Measurements from ENCODE around the gene PPM1F. TPM values are rescaled to one million over a fixed set of nuclear protein-coding genes. Genes with fewer than 3 reads are reported as not detected.

The PPM1F gene
- total RNA-seq, 1 donor from 2014 or later: 26.2 TPM

DNA sequence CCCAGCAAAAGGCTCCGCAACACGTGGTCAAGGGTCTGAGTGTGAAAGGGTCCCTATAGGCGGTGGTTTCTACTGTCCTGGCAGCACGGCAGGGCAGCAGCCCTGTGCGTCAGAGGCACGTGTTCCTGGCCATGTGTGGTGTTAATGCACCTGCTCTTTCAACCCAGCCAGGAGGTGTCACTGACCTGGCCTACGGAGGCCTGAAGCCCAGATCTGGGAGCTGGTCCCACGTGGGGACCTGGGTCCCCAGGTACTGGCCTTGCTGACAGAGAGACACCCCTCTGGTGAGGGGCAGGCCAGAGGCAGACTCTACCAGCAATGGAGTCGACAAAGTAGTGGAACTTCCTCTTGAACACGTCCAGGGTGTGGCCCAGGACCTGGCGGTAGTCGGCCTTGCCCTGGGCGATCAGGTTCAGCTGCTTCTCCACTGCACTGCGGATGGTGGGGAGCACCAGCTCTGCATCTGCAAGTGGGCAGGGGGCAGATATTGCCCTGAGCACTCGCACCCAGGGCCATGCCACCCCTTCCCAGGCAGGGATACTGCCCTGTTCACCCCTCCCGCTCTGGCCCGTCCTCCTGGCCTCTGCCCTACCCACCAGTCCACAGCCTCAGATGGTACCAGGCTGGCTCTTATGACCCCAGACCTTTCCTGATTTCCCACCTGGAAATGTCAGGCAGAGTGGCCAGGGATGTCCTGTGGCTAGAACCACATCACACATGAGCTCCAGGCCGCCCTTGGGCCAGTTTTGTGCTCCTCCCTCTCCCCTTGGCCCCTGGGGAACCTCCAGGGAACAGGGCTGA is 6.8 kb upstream of the PPM1F start:
- Mint-ChIP-seq H3K4me1 (ENCODE audit: low read depth) (no peaks in the 10 kb centered on the region), H3K9me3 (ENCODE audit: low read depth) (no peaks in the 10 kb centered on the region), H3K27ac (ENCODE audit: unreplicated experiment) (no peak overlapping the region), H3K27me3 (ENCODE audit: low read depth) (no peaks in the 10 kb centered on the region), H3K36me3 (ENCODE audit: low read depth) (peaks cover 15% of the 10 kb centered on the region), H3K4me3 (ENCODE audit: unreplicated experiment) (no peak overlapping the region)
- TF ChIP-seq, protein P1, sequence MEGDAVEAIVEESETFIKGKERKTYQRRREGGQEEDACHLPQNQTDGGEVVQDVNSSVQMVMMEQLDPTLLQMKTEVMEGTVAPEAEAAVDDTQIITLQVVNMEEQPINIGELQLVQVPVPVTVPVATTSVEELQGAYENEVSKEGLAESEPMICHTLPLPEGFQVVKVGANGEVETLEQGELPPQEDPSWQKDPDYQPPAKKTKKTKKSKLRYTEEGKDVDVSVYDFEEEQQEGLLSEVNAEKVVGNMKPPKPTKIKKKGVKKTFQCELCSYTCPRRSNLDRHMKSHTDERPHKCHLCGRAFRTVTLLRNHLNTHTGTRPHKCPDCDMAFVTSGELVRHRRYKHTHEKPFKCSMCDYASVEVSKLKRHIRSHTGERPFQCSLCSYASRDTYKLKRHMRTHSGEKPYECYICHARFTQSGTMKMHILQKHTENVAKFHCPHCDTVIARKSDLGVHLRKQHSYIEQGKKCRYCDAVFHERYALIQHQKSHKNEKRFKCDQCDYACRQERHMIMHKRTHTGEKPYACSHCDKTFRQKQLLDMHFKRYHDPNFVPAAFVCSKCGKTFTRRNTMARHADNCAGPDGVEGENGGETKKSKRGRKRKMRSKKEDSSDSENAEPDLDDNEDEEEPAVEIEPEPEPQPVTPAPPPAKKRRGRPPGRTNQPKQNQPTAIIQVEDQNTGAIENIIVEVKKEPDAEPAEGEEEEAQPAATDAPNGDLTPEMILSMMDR (IDR thresholded peaks at IDR 0.05): no peak
- no peak for DNase-seq (ENCODE audit: low spot score)

DNA sequence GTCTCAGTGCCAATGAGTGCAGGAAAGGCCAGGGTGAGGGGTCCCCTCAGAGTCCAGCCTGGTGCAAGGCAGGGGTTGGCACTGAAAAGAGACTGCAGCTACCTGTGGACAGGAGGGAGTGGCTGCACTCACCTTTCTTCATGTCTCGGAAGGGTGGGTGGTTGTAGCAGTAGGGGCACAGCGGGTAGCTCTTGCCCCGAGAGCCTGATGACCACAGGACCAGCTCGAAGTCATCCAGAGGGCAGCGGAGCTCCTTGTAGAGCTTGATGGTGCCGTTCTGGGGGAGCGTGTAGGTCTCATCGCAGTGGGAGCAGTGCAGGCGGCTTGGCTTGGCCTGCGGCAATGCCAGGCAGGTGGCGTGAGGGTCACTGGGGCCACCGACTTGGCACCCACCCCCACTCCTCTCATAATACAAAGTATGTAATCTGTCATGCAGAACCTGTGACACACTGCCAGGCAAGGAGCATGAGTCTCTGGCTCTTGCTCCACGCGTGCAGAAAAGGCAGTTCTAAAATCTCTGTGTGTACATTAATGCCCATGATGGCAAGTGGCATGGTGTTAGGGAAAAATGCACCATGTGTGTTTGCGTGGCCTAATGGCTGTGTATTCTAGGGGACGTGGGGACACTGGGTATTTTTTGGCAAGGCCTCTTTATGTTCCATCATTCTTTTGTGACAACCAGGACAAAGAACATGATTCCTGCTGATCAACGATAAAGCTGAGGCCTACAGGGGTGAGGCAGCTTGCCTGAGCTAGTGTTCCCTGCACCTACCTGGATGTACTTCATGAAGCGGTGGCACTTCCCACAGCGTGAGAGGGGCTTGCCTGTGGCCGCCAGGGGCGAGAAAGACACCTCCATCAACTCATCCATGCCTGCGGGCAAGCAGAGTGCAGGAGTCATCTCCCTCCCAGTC is 6.0 kb upstream of the PPM1F start:
- Mint-ChIP-seq H3K27me3 (ENCODE audit: low read depth) (no peaks in the 10 kb centered on the region), H3K9me3 (ENCODE audit: low read depth) (no peaks in the 10 kb centered on the region), H3K27ac (ENCODE audit: unreplicated experiment) (no peak overlapping the region), H3K4me1 (ENCODE audit: low read depth) (no peaks in the 10 kb centered on the region), H3K36me3 (ENCODE audit: low read depth) (peaks cover 14% of the 10 kb centered on the region), H3K4me3 (ENCODE audit: unreplicated experiment) (no peak overlapping the region)
- TF ChIP-seq, protein P1 (IDR thresholded peaks at IDR 0.05): no peak
- DNase-seq (ENCODE audit: low spot score): no peak

DNA sequence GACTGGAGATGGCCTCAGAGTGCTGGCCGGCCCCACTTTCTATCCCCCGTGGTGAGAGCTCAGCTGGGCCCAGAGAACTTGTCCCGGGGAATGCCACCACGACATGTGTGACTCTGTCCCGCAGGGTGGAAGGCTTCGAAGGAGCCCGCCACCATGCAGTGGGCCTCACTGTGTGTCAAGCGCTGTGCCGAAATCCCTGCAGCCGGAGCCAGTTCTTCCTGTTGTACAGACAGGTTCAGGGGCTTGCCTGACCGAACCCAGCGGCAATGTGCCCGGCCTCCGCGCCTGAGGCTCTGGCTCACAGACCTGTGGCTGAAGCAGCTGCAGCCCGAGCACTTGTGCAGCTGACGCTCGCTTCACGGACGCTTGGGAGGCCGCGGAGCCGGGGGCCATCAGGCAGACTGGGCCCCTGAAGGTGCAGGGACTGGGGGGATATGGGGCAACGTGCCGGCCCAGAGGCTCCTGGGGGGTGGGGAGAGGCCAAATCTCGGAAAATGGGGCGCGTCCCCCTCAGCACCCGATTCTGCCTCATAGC is 650 bp downstream of the PPM1F start:
- H3K4me3 Mint-ChIP-seq (ENCODE audit: unreplicated experiment): peak overlapping the region; percentile 84
- H3K27me3 Mint-ChIP-seq (ENCODE audit: low read depth): no peaks in the 10 kb centered on the region
- H3K36me3 Mint-ChIP-seq (ENCODE audit: low read depth): no peaks in the 10 kb centered on the region
- H3K4me1 Mint-ChIP-seq (ENCODE audit: low read depth): peaks cover 19% of the 10 kb centered on the region
- TF ChIP-seq, protein P1 (IDR thresholded peaks at IDR 0.05): no peak
- DNase-seq (ENCODE audit: low spot score): no peak
- H3K9me3 Mint-ChIP-seq (ENCODE audit: low read depth): no peaks in the 10 kb centered on the region
- peak overlapping the region; percentile 8 for H3K27ac Mint-ChIP-seq (ENCODE audit: unreplicated experiment)

DNA sequence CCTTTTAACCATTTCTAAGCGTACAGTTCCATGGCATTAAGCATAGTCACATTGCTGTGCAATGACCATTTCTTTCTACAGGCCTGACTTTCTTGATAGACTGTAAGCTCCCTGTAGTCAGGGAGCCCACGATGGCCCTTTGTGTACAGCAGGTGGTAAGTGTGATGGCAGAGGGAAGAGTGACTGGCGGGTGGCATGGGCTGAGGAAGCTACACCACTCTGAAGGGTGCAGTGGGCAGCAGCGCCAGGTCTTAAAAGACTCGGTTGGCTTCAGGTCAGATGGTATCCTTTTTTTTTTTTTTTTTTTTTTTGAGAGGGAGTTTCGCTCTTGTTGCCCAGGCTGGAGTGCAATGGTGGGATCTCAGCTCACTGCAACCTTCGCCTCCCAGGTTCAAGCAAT is 1.6 kb downstream of the PPM1F start:
- no peaks in the 10 kb centered on the region for H3K36me3 Mint-ChIP-seq (ENCODE audit: low read depth)

More for the DNA sequence above, 1.6 kb downstream of the PPM1F start:
- Mint-ChIP-seq H3K4me3 (ENCODE audit: unreplicated experiment) (no peak overlapping the region), H3K27me3 (ENCODE audit: low read depth) (no peaks in the 10 kb centered on the region), H3K9me3 (ENCODE audit: low read depth) (no peaks in the 10 kb centered on the region), H3K27ac (ENCODE audit: unreplicated experiment) (no peak overlapping the region), H3K4me1 (ENCODE audit: low read depth) (peaks cover 19% of the 10 kb centered on the region)
- no peak for DNase-seq (ENCODE audit: low spot score)
- TF ChIP-seq, protein P1 (IDR thresholded peaks at IDR 0.05): no peak
